ENCODE measurements around the gene HLA-DOA. TPM values are rescaled to one million over a fixed set of nuclear protein-coding genes. Genes with fewer than 3 reads are reported as not detected.

Gene HLA-DOA
- total RNA-seq, 1 experiment from 2014 or later: 13.6 TPM

GRCh38 chr6:33004940-33005339, 4.5 kb downstream of the HLA-DOA start:
- no peak for ATAC-seq
- peaks cover 15% of the 10 kb centered on the region for H3K36me3 Mint-ChIP-seq

GRCh38 chr6:33001685-33002084, 7.7 kb downstream of the HLA-DOA start:
- Mint-ChIP-seq H3K27ac (no peak overlapping the region), H3K4me3 (no peak overlapping the region), H3K9me3 (no peaks in the 10 kb centered on the region), H3K27me3 (ENCODE audit: low read depth) (peaks cover 2% of the 10 kb centered on the region; the same call in 1 of the 2 replicates), H3K4me1 (peaks cover 4% of the 10 kb centered on the region), H3K36me3 (peaks cover 7% of the 10 kb centered on the region)
- DNase-seq (ENCODE audit: low spot score) (no peak), ATAC-seq (no peak)
- CTCF ChIA-PET: interaction anchor here (0.6 to 5.5 kb wide), 10 partner anchors 11 to 248 kb away, joined by 3 to 42 read pairs (median 5); no protein-coding TSS in a partner anchor
- TF ChIP-seq TEAD4 (CRISPR knock-in tag; IDR thresholded peaks at IDR 0.05) (no peak), SMAD3 (CRISPR knock-in tag; IDR thresholded peaks at IDR 0.05; ENCODE audit: borderline replicate concordance) (no peak), MAX (CRISPR knock-in tag; IDR thresholded peaks at IDR 0.05) (no peak), JAZF1 (CRISPR knock-in tag; IDR thresholded peaks at IDR 0.05) (no peak), MXD4 (CRISPR knock-in tag; IDR thresholded peaks at IDR 0.05; ENCODE audit: borderline replicate concordance) (no peak), ATF6 (CRISPR knock-in tag; IDR thresholded peaks at IDR 0.05) (no peak), MYBL2 (CRISPR knock-in tag; IDR thresholded peaks at IDR 0.05) (no peak), NR1H2 (CRISPR knock-in tag; IDR thresholded peaks at IDR 0.05) (no peak), CREM (CRISPR knock-in tag; IDR thresholded peaks at IDR 0.05) (no peak), NFE2L1 (CRISPR knock-in tag; IDR thresholded peaks at IDR 0.05) (no peak), ZNF219 (CRISPR knock-in tag; IDR thresholded peaks at IDR 0.05; ENCODE audit: borderline replicate concordance) (no peak), SP1 (CRISPR knock-in tag; conservative IDR thresholded peaks at IDR 0.05) (no peak), FOXP4 (CRISPR knock-in tag; IDR thresholded peaks at IDR 0.05) (no peak)
- POLR2A ChIA-PET: interaction anchor here (1.0 kb wide), 1 partner anchor 17 kb away, joined by 3 read pairs; no protein-coding TSS in a partner anchor

More at GRCh38 chr6:33004940-33005339, 4.5 kb downstream of the HLA-DOA start:
- TF ChIP-seq FOXP1 (CRISPR knock-in tag; IDR thresholded peaks at IDR 0.05; ENCODE audit: borderline replicate concordance) (no peak), ERG (CRISPR knock-in tag; IDR thresholded peaks at IDR 0.05) (no peak), OVOL2 (CRISPR knock-in tag; IDR thresholded peaks at IDR 0.05; ENCODE audit: borderline replicate concordance) (no peak), ZBTB21 (CRISPR knock-in tag; IDR thresholded peaks at IDR 0.05; ENCODE audit: borderline replicate concordance) (no peak), ELF4 (CRISPR knock-in tag; IDR thresholded peaks at IDR 0.05; ENCODE audit: low read depth) (no peak), RORB (CRISPR knock-in tag; IDR thresholded peaks at IDR 0.05) (no peak), SMAD4 (CRISPR knock-in tag; IDR thresholded peaks at IDR 0.05) (no peak), JAZF1 (CRISPR knock-in tag; IDR thresholded peaks at IDR 0.05) (no peak), IRF2 (CRISPR knock-in tag; IDR thresholded peaks at IDR 0.05; ENCODE audit: borderline replicate concordance, low read depth) (no peak), ESRRA (CRISPR knock-in tag; IDR thresholded peaks at IDR 0.05; ENCODE audit: borderline replicate concordance) (no peak), ATF1 (CRISPR knock-in tag; IDR thresholded peaks at IDR 0.05) (no peak), MXD4 (CRISPR knock-in tag; IDR thresholded peaks at IDR 0.05; ENCODE audit: borderline replicate concordance) (no peak), ETV6 (CRISPR knock-in tag; IDR thresholded peaks at IDR 0.05) (no peak), CREM (CRISPR knock-in tag; IDR thresholded peaks at IDR 0.05) (no peak), ZNF423 (CRISPR knock-in tag; IDR thresholded peaks at IDR 0.05) (no peak), NR2C2 (CRISPR knock-in tag; IDR thresholded peaks at IDR 0.05) (no peak), ZNF138 (CRISPR knock-in tag; conservative IDR thresholded peaks at IDR 0.05) (no peak), TCF7 (CRISPR knock-in tag; IDR thresholded peaks at IDR 0.05; ENCODE audit: low read depth) (no peak), SMAD3 (CRISPR knock-in tag; IDR thresholded peaks at IDR 0.05; ENCODE audit: borderline replicate concordance) (no peak)
- TF ChIP-seq, protein P1, sequence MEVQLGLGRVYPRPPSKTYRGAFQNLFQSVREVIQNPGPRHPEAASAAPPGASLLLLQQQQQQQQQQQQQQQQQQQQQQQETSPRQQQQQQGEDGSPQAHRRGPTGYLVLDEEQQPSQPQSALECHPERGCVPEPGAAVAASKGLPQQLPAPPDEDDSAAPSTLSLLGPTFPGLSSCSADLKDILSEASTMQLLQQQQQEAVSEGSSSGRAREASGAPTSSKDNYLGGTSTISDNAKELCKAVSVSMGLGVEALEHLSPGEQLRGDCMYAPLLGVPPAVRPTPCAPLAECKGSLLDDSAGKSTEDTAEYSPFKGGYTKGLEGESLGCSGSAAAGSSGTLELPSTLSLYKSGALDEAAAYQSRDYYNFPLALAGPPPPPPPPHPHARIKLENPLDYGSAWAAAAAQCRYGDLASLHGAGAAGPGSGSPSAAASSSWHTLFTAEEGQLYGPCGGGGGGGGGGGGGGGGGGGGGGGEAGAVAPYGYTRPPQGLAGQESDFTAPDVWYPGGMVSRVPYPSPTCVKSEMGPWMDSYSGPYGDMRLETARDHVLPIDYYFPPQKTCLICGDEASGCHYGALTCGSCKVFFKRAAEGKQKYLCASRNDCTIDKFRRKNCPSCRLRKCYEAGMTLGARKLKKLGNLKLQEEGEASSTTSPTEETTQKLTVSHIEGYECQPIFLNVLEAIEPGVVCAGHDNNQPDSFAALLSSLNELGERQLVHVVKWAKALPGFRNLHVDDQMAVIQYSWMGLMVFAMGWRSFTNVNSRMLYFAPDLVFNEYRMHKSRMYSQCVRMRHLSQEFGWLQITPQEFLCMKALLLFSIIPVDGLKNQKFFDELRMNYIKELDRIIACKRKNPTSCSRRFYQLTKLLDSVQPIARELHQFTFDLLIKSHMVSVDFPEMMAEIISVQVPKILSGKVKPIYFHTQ (CRISPR knock-in tag; IDR thresholded peaks at IDR 0.05): no peak
- no peak for DNase-seq (ENCODE audit: low spot score)
- Mint-ChIP-seq H3K27me3 (ENCODE audit: low read depth) (peaks cover 2% of the 10 kb centered on the region; the same call in 1 of the 2 replicates), H3K4me1 (peaks cover 20% of the 10 kb centered on the region), H3K4me3 (no peak overlapping the region), H3K27ac (no peak overlapping the region), H3K9me3 (no peaks in the 10 kb centered on the region)
- CTCF ChIA-PET: no interaction called here
- POLR2A ChIA-PET: no interaction called here

All from WTC11 (cell line).